ENCODE results near the gene SCEL. TPM values are rescaled to one million over a fixed set of nuclear protein-coding genes. Genes with fewer than 3 reads are reported as not detected.
"Not testable (repeated sequence)": the region's sequence is repeated elsewhere in the genome, so short reads cannot be mapped to it uniquely, and the experiment has no call there.

Gene SCEL
- total RNA-seq, 6 donors from 2014 or later = 32.5 to 175 (median 82.5) TPM

- Histone ChIP-seq H3K27me3 (no peaks in the 10 kb centered on the region), H3K4me1 (peaks cover 0 to 7% (median 0%) of the 10 kb centered on the region in 4 donors), H3K9me3 (no peaks in the 10 kb centered on the region), H3K27ac (no peak overlapping the region), H3K36me3 (no peaks in the 10 kb centered on the region), H3K4me3 (no peak overlapping the region)
- TF ChIP-seq EP300 (IDR thresholded peaks at IDR 0.05) (no peak), POLR2A (IDR thresholded peaks at IDR 0.05) (no peak), CTCF (IDR thresholded peaks at IDR 0.05) (no peak), POLR2AphosphoS5 (IDR thresholded peaks at IDR 0.05) (no peak)
- ATAC-seq (ENCODE audit: low FRiP score in 2 of 2) (no peak), DNase-seq (no peak)
- 48 to 68% methylated on average over 2 of the region's 2 CpGs for WGBS, 2 donors
These were observed 21.7 kb upstream of the SCEL start for GRCh38 chr13:77513719-77514335.

- Histone ChIP-seq H3K36me3 (no peaks in the 10 kb centered on the region), H3K4me3 (no peak overlapping the region), H3K27ac (no peak overlapping the region), H3K27me3 (no peaks in the 10 kb centered on the region), H3K4me1 (peaks cover 0 to 2% (median 0%) of the 10 kb centered on the region in 4 donors), H3K9me3 (no peaks in the 10 kb centered on the region)
- DNase-seq (no peak), ATAC-seq (ENCODE audit: low FRiP score in 2 of 2) (no peak)
- TF ChIP-seq EP300 (IDR thresholded peaks at IDR 0.05) = no peak
- no peak for TF ChIP-seq POLR2AphosphoS5 (IDR thresholded peaks at IDR 0.05)
- TF ChIP-seq POLR2A (IDR thresholded peaks at IDR 0.05) = no peak
- TF ChIP-seq CTCF (IDR thresholded peaks at IDR 0.05) = no peak
- 39 to 47% methylated on average over 1 of the region's 1 CpG for WGBS, 2 donors
These were observed 21.2 kb upstream of the SCEL start for GRCh38 chr13:77514336-77514726.

- WGBS, 2 donors = 71 to 89% methylated on average over 2 of the region's 2 CpGs
- H3K9me3 ChIP-seq = no peaks in the 10 kb centered on the region
- DNase-seq (no peak), ATAC-seq (ENCODE audit: low FRiP score in 2 of 2) (no peak)
- H3K27me3 ChIP-seq = no peaks in the 10 kb centered on the region
- no peak overlapping the region for H3K4me3 ChIP-seq
- no peaks in the 10 kb centered on the region for H3K36me3 ChIP-seq
- H3K27ac ChIP-seq = no peak overlapping the region
- TF ChIP-seq EP300 (IDR thresholded peaks at IDR 0.05) (no peak), POLR2A (IDR thresholded peaks at IDR 0.05) (no peak), POLR2AphosphoS5 (IDR thresholded peaks at IDR 0.05) (no peak), CTCF (IDR thresholded peaks at IDR 0.05) (no peak)
- H3K4me1 ChIP-seq = no peaks in the 10 kb centered on the region
These were observed 19.7 kb upstream of the SCEL start for GRCh38 chr13:77515785-77516184.

GRCh38 chr13:77516342-77516789, 19.1 kb upstream of the SCEL start:
- Histone ChIP-seq H3K4me1 (peaks cover 0 to 2% (median 0%) of the 10 kb centered on the region in 4 donors), H3K9me3 (no peaks in the 10 kb centered on the region), H3K4me3 (no peak overlapping the region), H3K36me3 (no peaks in the 10 kb centered on the region), H3K27ac (no peak overlapping the region), H3K27me3 (no peaks in the 10 kb centered on the region)
- no peak for DNase-seq
- WGBS, 2 donors = 63 to 75% methylated on average over 4 of the region's 4 CpGs
- TF ChIP-seq POLR2AphosphoS5 (IDR thresholded peaks at IDR 0.05) = no peak
- no peak for TF ChIP-seq EP300 (IDR thresholded peaks at IDR 0.05)
- no peak for ATAC-seq (ENCODE audit: low FRiP score in 2 of 2)

GRCh38 chr13:77518266-77518665, 17.2 kb upstream of the SCEL start:
- ATAC-seq (ENCODE audit: low FRiP score in 2 of 2) = no peak
- TF ChIP-seq CTCF (IDR thresholded peaks at IDR 0.05) = no peak
- Histone ChIP-seq H3K4me1 (peaks cover 0 to 9% (median 0%) of the 10 kb centered on the region in 4 donors), H3K9me3 (no peaks in the 10 kb centered on the region), H3K27ac (no peak overlapping the region), H3K4me3 (no peak overlapping the region), H3K36me3 (no peaks in the 10 kb centered on the region), H3K27me3 (no peaks in the 10 kb centered on the region)
- no peak for DNase-seq

GRCh38 chr13:77519396-77519795, 16.1 kb upstream of the SCEL start:
- H3K4me3 ChIP-seq; H3K9me3 ChIP-seq; H3K27me3 ChIP-seq; H3K4me1 ChIP-seq; DNase-seq; ATAC-seq (ENCODE audit: low FRiP score in 2 of 2); H3K27ac ChIP-seq; H3K36me3 ChIP-seq: not testable (repeated sequence)
- WGBS, 2 donors = 100% methylated on average over 1 of the region's 1 CpG
